ENCODE results near the gene AVPI1.

The AVPI1 gene

GRCh38 chr10:97715259-97715874, 28.3 kb upstream of the AVPI1 start:
- H4K20me1 ChIP-seq (ENCODE audit: low read depth, low read length), result no peaks in the 10 kb centered on the region
- H2AFZ ChIP-seq (ENCODE audit: low read depth, low read length, severe bottlenecking), result no peak overlapping the region
- H3K36me3 ChIP-seq (ENCODE audit: low read length), result no peaks in the 10 kb centered on the region

GRCh38 chr10:97714401-97715258, 27.6 kb upstream of the AVPI1 start:
- Histone ChIP-seq H2AFZ (ENCODE audit: low read depth, low read length, severe bottlenecking) (no peak overlapping the region), H3K27me3 (ENCODE audit: low read length) (no peaks in the 10 kb centered on the region), H3K4me2 (ENCODE audit: low read depth, low read length, poor library complexity, severe bottlenecking) (peak overlapping the region; percentile 45), H3K9ac (ENCODE audit: low read length) (no peak overlapping the region), H3K27ac (ENCODE audit: low read depth, low read length) (no peak overlapping the region), H3K79me2 (ENCODE audit: insufficient read depth, low read length) (no peaks in the 10 kb centered on the region), H3K4me3 (ENCODE audit: insufficient read depth, low read length, poor library complexity, severe bottlenecking) (no peak overlapping the region), H3K9me2 (replicated peaks; ENCODE audit: insufficient read depth, low read length) (no peaks in the 10 kb centered on the region), H4K20me1 (ENCODE audit: low read depth, low read length) (no peaks in the 10 kb centered on the region), H3K9me3 (ENCODE audit: insufficient read depth, low read length) (no peaks in the 10 kb centered on the region), H3F3A (ENCODE audit: insufficient read depth) (no peaks in the 10 kb centered on the region), H3K36me3 (ENCODE audit: low read length) (no peaks in the 10 kb centered on the region)
- no peak for TF ChIP-seq EZH2phosphoT487 (conservative IDR thresholded peaks at IDR 0.05; ENCODE audit: low read length)
- no peak for TF ChIP-seq CTCF (IDR thresholded peaks at IDR 0.05; ENCODE audit: insufficient read depth, low read length, poor library complexity, severe bottlenecking)

More at GRCh38 chr10:97715259-97715874, 28.3 kb upstream of the AVPI1 start:
- Histone ChIP-seq H3K79me2 (ENCODE audit: insufficient read depth, low read length) (no peaks in the 10 kb centered on the region), H3F3A (ENCODE audit: insufficient read depth) (no peaks in the 10 kb centered on the region), H3K9ac (ENCODE audit: low read length) (no peak overlapping the region), H3K9me2 (replicated peaks; ENCODE audit: insufficient read depth, low read length) (no peaks in the 10 kb centered on the region), H3K27me3 (ENCODE audit: low read length) (no peaks in the 10 kb centered on the region), H3K4me3 (ENCODE audit: insufficient read depth, low read length, poor library complexity, severe bottlenecking) (no peak overlapping the region), H3K27ac (ENCODE audit: low read depth, low read length) (no peak overlapping the region), H3K9me3 (ENCODE audit: insufficient read depth, low read length) (no peaks in the 10 kb centered on the region), H3K4me2 (ENCODE audit: low read depth, low read length, poor library complexity, severe bottlenecking) (no peak overlapping the region)
- no peak for TF ChIP-seq CTCF (IDR thresholded peaks at IDR 0.05; ENCODE audit: insufficient read depth, low read length, poor library complexity, severe bottlenecking)
- TF ChIP-seq EZH2phosphoT487 (conservative IDR thresholded peaks at IDR 0.05; ENCODE audit: low read length), result no peak

- Histone ChIP-seq H2AFZ (ENCODE audit: low read depth, low read length, severe bottlenecking) (no peak overlapping the region), H3K27ac (ENCODE audit: low read depth, low read length) (no peak overlapping the region)
Measured at GRCh38 chr10:97713826-97714400, 26.9 kb upstream of the AVPI1 start.

More at GRCh38 chr10:97713826-97714400, 26.9 kb upstream of the AVPI1 start:
- Histone ChIP-seq H3K4me3 (ENCODE audit: insufficient read depth, low read length, poor library complexity, severe bottlenecking) (no peak overlapping the region), H3K4me2 (ENCODE audit: low read depth, low read length, poor library complexity, severe bottlenecking) (peak overlapping the region; percentile 45), H3K27me3 (ENCODE audit: low read length) (no peaks in the 10 kb centered on the region), H3K36me3 (ENCODE audit: low read length) (no peaks in the 10 kb centered on the region), H3K9me3 (ENCODE audit: insufficient read depth, low read length) (no peaks in the 10 kb centered on the region), H3K9me2 (replicated peaks; ENCODE audit: insufficient read depth, low read length) (no peaks in the 10 kb centered on the region), H3K79me2 (ENCODE audit: insufficient read depth, low read length) (no peaks in the 10 kb centered on the region), H3K9ac (ENCODE audit: low read length) (no peak overlapping the region), H3F3A (ENCODE audit: insufficient read depth) (no peaks in the 10 kb centered on the region), H4K20me1 (ENCODE audit: low read depth, low read length) (no peaks in the 10 kb centered on the region)
- TF ChIP-seq CTCF (IDR thresholded peaks at IDR 0.05; ENCODE audit: insufficient read depth, low read length, poor library complexity, severe bottlenecking) (no peak), EZH2phosphoT487 (conservative IDR thresholded peaks at IDR 0.05; ENCODE audit: low read length) (0 out of 2 replicates have a peak, but pooled peaks have one; percentile 46)
